Activated T-helper 1 cell treated with anti-CD3 and anti-CD28 coated beads, Interleukin-12 subunit alpha, Interleukin-12 subunit beta, Interleukin-2, Interleukin-4 antibody, amounts not matched to agents 30 ng/mL and 10 ng/mL and 1 ng/mL, durations not matched to agents 14 hours and 24 hours and 36 hours (primary cell): ENCODE results near the gene MAP3K10. TPM values are rescaled to one million over a fixed set of nuclear protein-coding genes. Genes with fewer than 3 reads are reported as not detected.
"Not testable (repeated sequence)": the region's sequence is repeated elsewhere in the genome, so short reads cannot be mapped to it uniquely, and the experiment has no call there.

Experiments
- DNase-seq: peaks from one replicate; pipeline ENCODE4 v3.0.0; 2021; ENCODE audit warnings: low spot score
- H3K27ac Mint-ChIP-seq: one replicate; pipeline ENCODE4 v1.8.0; 2021; ENCODE audit warnings: mild to moderate bottlenecking, mixed read lengths
- H3K27me3 Mint-ChIP-seq: one replicate; pipeline ENCODE4 v1.8.0; 2022; ENCODE audit warnings: mild to moderate bottlenecking, moderate library complexity, mixed read lengths; ENCODE audit not compliant: insufficient read depth
- H3K36me3 Mint-ChIP-seq: one replicate; pipeline ENCODE4 v1.8.0; 2021; ENCODE audit warnings: low read depth, mixed read lengths
- H3K4me1 Mint-ChIP-seq: one replicate; pipeline ENCODE4 v1.8.0; 2021; ENCODE audit warnings: low read depth, mixed read lengths
- H3K4me3 Mint-ChIP-seq: one replicate; pipeline ENCODE4 v1.8.0; 2021; ENCODE audit warnings: mild to moderate bottlenecking, moderate library complexity, mixed read lengths
- H3K9me3 Mint-ChIP-seq: one replicate; pipeline ENCODE4 v1.8.0; 2021; ENCODE audit warnings: mixed read lengths
- intact Hi-C: fragments of 100-400 bp; cut with micrococcal nuclease; formaldehyde crosslinking; loops from one replicate; pipeline ENCODE4 v1.15.1; 2024
- total RNA-seq: library from RNA; stranded (reverse); gene quantifications from 2 replicates; pipeline ENCODE4 v1.2.3, GENCODE V29; 2022

MAP3K10 gene
- total RNA-seq, 1 donor from 2014 or later = 19.8 TPM

DNA sequence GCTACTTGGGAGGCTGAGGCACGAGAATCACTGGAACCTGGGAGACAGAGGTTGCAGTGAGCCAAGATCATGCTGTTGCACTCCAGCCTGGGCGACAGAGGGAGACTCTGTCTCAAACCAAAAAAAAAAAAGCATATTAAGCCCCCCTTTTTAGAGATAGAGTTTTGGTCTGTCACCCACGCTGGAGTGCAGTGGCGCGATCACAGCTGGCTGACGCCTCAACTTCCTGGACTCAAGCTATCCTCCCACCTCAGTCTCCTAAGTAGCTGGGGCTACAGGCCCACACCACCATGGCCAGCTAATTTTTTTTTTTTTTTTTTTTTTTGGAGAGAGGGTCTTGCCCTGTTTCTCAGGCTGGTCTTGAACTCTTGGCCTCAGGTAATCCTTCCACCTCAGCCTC, 34.2 kb upstream of the MAP3K10 start:
- Mint-ChIP-seq H3K4me1 (peaks cover 6% of the 10 kb centered on the region), H3K4me3 (no peak overlapping the region), H3K27me3 (no peaks in the 10 kb centered on the region), H3K27ac (no peak overlapping the region), H3K9me3 (no peaks in the 10 kb centered on the region), H3K36me3 (no peaks in the 10 kb centered on the region)
- DNase-seq = no peak
- intact Hi-C loops = no loop called here

DNA sequence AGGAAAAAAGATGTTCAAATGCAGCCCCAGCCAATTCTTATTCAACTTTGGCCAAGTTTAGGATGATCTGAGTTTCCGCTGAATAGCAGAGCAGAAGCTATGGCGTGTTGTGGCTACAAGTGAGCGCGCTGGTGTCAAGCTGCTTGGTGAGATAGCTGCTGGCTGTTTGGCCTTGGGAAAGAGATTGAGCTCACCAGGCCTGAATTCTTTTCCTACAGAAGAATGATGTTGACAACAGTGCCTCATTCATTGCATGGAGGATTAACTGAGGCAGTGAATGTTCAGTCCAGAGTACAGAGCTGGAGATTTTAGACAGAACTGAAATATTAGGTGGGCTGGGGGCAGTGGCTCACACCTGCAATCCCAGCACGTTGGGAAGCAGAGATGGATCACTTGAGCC, 31.5 kb upstream of the MAP3K10 start:
- H3K4me3 Mint-ChIP-seq = no peak overlapping the region
- no peak overlapping the region for H3K27ac Mint-ChIP-seq
- peaks cover 6% of the 10 kb centered on the region for H3K4me1 Mint-ChIP-seq
- intact Hi-C loops = no loop called here
- DNase-seq = no peak
- H3K27me3 Mint-ChIP-seq = no peaks in the 10 kb centered on the region
- no peaks in the 10 kb centered on the region for H3K9me3 Mint-ChIP-seq
- H3K36me3 Mint-ChIP-seq = no peaks in the 10 kb centered on the region

GRCh38 chr19:40162104-40162503, 29.1 kb upstream of the MAP3K10 start:
- H3K27ac Mint-ChIP-seq = no peak overlapping the region
- H3K4me1 Mint-ChIP-seq = no peaks in the 10 kb centered on the region
- H3K36me3 Mint-ChIP-seq = no peaks in the 10 kb centered on the region
- H3K9me3 Mint-ChIP-seq = no peaks in the 10 kb centered on the region
- no peak overlapping the region for H3K4me3 Mint-ChIP-seq
- intact Hi-C loops = no loop called here
- no peaks in the 10 kb centered on the region for H3K27me3 Mint-ChIP-seq
- no peak for DNase-seq

GRCh38 chr19:40163541-40164129, 27.6 kb upstream of the MAP3K10 start:
- H3K27me3 Mint-ChIP-seq = no peaks in the 10 kb centered on the region
- no peaks in the 10 kb centered on the region for H3K4me1 Mint-ChIP-seq
- H3K4me3 Mint-ChIP-seq = no peak overlapping the region
- H3K9me3 Mint-ChIP-seq = no peaks in the 10 kb centered on the region
- intact Hi-C loops = no loop called here
- no peak for DNase-seq
- peak overlapping the region; percentile 67 for H3K27ac Mint-ChIP-seq
- H3K36me3 Mint-ChIP-seq = no peaks in the 10 kb centered on the region

GRCh38 chr19:40165362-40165937, 25.8 kb upstream of the MAP3K10 start:
- DNase-seq = peak; percentile 38
- intact Hi-C loops = loop anchor here (1.0 kb wide), 1 partner anchor 26 kb away; no protein-coding TSS in a partner anchor

GRCh38 chr19:40169482-40170302, 21.5 kb upstream of the MAP3K10 start:
- H3K4me1 Mint-ChIP-seq, H3K9me3 Mint-ChIP-seq, DNase-seq, H3K4me3 Mint-ChIP-seq, H3K27ac Mint-ChIP-seq, H3K36me3 Mint-ChIP-seq, intact Hi-C loops, H3K27me3 Mint-ChIP-seq: not testable (repeated sequence)

More at GRCh38 chr19:40165362-40165937, 25.8 kb upstream of the MAP3K10 start:
- Mint-ChIP-seq H3K36me3 (no peaks in the 10 kb centered on the region), H3K27ac (peak overlapping the region; percentile 15), H3K9me3 (no peaks in the 10 kb centered on the region), H3K4me3 (no peak overlapping the region), H3K4me1 (no peaks in the 10 kb centered on the region), H3K27me3 (peaks cover 2% of the 10 kb centered on the region)

- H3K4me3 Mint-ChIP-seq, intact Hi-C loops, H3K27me3 Mint-ChIP-seq, H3K9me3 Mint-ChIP-seq, H3K4me1 Mint-ChIP-seq, DNase-seq, H3K27ac Mint-ChIP-seq, H3K36me3 Mint-ChIP-seq: not testable (repeated sequence)
Observed at GRCh38 chr19:40170303-40170989, 20.8 kb upstream of the MAP3K10 start.

DNA sequence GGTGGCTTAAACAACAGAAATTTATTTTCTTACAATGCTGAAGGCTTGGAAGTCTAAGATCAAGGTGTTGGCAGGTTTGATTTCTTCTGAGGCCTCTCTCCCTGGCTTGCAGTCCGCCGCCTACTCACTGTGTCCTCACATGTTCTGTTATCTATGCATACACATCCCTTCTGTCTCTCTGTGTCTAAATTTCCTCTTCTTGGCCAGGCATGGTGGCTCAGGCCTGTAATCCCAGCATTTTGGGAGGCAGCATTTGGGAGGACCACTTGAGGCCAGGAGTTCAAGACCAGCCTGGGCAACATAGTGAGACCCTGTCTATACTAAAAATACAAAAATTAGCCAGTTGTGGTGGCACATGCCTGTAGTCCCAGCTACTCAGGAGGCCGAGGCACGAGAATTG, 19.9 kb upstream of the MAP3K10 start:
- H3K9me3 Mint-ChIP-seq, DNase-seq, H3K36me3 Mint-ChIP-seq, intact Hi-C loops, H3K27me3 Mint-ChIP-seq, H3K4me1 Mint-ChIP-seq, H3K4me3 Mint-ChIP-seq, H3K27ac Mint-ChIP-seq: not testable (repeated sequence)

DNA sequence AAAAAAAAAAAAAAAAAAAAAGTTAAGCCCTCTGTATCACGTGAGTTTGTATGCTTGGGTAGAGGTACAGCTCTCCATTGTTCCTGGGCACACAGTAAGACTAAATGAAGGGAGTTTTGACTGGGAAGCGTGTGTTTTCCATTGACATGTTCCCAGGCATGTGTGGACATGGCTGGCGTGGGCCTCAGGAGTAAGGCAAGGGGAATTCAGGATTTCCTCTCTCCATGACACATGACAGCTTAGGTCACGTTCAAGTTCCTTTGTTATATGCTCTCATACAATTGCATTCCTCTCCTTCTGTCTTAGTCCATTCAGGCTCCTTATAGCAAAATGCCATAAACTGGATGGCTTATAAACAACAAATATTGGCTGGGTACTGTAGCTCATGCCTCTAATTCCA, 17.1 kb upstream of the MAP3K10 start:
- Mint-ChIP-seq H3K27ac (no peak overlapping the region), H3K4me3 (no peak overlapping the region), H3K4me1 (no peaks in the 10 kb centered on the region), H3K27me3 (peaks cover 7% of the 10 kb centered on the region), H3K9me3 (no peaks in the 10 kb centered on the region), H3K36me3 (no peaks in the 10 kb centered on the region)
- intact Hi-C loops = no loop called here
- DNase-seq = no peak

- DNase-seq = no peak
- Mint-ChIP-seq H3K9me3 (no peaks in the 10 kb centered on the region), H3K36me3 (no peaks in the 10 kb centered on the region), H3K4me1 (no peaks in the 10 kb centered on the region), H3K27me3 (peaks cover 11% of the 10 kb centered on the region), H3K27ac (no peak overlapping the region), H3K4me3 (no peak overlapping the region)
- intact Hi-C loops = no loop called here
Observed at GRCh38 chr19:40175820-40176219, 15.4 kb upstream of the MAP3K10 start.

- Mint-ChIP-seq H3K9me3 (no peaks in the 10 kb centered on the region), H3K27ac (no peak overlapping the region), H3K4me1 (no peaks in the 10 kb centered on the region), H3K27me3 (peaks cover 13% of the 10 kb centered on the region), H3K4me3 (no peak overlapping the region), H3K36me3 (no peaks in the 10 kb centered on the region)
- intact Hi-C loops = no loop called here
- DNase-seq = no peak
Observed at GRCh38 chr19:40177286-40178070, 13.7 kb upstream of the MAP3K10 start.

- H3K4me1 Mint-ChIP-seq = no peaks in the 10 kb centered on the region
- H3K4me3 Mint-ChIP-seq = no peak overlapping the region
- no peaks in the 10 kb centered on the region for H3K36me3 Mint-ChIP-seq
- DNase-seq = no peak
- H3K27me3 Mint-ChIP-seq = peaks cover 13% of the 10 kb centered on the region
- no peaks in the 10 kb centered on the region for H3K9me3 Mint-ChIP-seq
- intact Hi-C loops = no loop called here
- H3K27ac Mint-ChIP-seq = no peak overlapping the region
Observed at GRCh38 chr19:40178756-40179155, 12.5 kb upstream of the MAP3K10 start.
